HG03378 (cell line): ENCODE measurements around the gene ZBTB46.

Experiments used
- ATAC-seq: cut with Tn5 transposase; IDR thresholded peaks from one replicate; pipeline ENCODE4 v1.9.1; 2021; ENCODE audit warnings: mild to moderate bottlenecking, moderate library complexity; ENCODE audit not compliant: unreplicated experiment

The ZBTB46 gene

DNA sequence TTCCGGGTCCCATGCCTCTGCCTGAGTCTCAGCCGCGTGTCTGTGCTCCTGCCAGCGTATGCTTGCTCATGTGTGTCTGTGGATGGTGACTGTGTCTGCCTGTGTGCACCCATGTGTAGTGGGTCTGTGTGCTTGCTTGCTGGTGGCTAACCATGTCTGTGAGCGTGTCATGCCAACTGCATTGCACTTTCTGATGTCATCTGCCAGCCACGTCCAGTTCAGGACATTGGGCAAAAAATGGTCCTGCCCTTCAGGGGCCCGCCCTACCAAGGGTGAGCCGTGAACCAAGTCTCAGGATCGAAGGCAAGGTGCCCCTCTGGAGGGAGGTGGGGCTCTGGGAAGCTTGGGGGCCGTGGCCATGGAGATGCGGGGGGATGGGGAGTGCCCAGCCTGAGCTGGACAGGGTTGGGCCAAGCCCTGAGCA lies 9.4 kb upstream of the ZBTB46 start:
- no peak for ATAC-seq

DNA sequence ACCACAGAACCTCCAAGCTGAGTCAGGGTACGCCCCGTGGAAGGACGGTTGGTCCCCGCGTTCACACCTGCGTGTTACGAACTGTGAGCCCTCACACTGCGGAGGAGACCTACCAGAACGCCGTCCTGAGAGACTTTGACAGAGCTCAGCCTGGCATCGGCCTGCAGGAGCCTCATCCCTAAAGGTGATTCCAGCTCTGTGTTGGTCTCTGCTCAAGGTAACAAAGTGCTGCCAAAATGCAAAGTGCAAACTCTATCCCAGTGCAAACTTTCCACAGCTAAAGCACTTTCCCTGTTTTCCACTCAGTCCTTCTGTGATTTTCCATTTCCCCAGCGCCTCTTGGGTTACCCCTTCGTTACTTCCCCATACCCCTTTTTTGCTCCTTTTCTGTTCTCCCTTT lies 8.6 kb upstream of the ZBTB46 start:
- no peak for ATAC-seq

DNA sequence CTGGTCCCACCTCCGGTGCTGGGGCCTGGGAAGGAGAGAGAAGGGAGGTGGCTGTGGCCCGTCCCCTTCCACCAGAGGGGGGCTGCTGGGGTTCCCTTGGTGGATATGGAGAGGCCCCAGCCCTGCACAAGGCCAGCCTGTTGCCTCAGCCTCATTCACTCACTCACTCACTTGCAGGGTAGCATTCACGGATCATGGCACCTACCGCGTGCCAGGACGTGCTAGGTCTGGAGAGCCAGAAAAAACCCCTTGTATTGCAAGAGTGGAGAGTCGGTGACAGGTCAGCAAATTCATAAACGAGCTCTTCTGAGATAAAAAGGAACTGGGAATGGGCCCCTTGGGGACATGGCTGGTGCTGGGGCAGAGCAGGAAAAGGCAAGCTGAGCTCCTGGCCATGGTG lies 6.4 kb upstream of the ZBTB46 start:
- ATAC-seq = no peak

DNA sequence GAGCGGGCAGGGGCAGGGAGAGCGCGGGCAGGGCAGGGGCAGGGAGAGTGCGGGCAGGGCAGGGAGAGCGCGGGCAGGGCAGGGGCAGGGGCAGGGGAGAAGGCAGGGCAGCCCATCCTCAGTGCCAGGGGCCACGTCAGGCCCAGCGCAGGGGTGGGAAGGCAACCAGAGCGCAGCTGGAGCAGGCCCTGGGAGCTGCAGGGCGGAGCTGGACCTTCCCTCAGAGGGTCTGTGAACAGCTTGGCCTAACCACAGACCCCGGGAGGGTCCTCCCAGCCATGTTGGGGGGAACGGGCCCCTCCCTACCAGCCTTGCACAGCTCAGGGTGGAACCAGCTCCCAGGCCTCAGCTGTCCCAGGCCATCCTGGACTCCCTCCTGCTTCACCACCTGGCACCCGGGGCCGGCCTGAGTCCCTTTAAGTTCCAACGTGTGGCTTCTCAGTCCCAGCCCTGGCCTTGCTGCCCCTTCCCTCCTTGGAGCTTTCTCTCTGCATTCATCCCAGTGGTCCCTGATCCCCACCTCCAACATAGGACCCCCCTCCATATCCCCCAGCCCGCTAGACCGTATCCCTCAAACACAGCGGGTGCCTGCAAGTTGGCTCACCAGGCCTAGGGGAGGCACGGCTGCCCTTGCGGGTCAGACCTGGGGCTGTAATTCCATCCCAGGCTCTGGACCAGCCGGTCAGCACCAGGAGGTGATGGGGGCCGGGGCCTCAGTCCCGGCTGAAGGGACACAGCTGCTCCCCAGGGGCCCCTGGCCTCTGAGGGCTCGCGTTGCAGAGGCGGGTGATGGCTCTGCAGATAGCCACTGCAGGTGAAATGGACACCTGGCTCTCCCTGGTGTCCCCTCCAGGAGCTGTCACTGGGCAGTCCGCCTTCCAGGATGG lies 5.6 kb upstream of the ZBTB46 start:
- no peak for ATAC-seq

GRCh38 chr20:63835021-63835858 lies 4.2 kb upstream of the ZBTB46 start:
- ATAC-seq = no peak

GRCh38 chr20:63834491-63834880 lies 3.4 kb upstream of the ZBTB46 start:
- no peak for ATAC-seq

- ATAC-seq = no peak
These were observed 2.9 kb upstream of the ZBTB46 start for GRCh38 chr20:63833776-63834490.

GRCh38 chr20:63831993-63832686 lies 1.1 kb upstream of the ZBTB46 start:
- ATAC-seq = no peak

- no peak for ATAC-seq
These were observed 555 bp upstream of the ZBTB46 start for GRCh38 chr20:63831646-63831992.

DNA sequence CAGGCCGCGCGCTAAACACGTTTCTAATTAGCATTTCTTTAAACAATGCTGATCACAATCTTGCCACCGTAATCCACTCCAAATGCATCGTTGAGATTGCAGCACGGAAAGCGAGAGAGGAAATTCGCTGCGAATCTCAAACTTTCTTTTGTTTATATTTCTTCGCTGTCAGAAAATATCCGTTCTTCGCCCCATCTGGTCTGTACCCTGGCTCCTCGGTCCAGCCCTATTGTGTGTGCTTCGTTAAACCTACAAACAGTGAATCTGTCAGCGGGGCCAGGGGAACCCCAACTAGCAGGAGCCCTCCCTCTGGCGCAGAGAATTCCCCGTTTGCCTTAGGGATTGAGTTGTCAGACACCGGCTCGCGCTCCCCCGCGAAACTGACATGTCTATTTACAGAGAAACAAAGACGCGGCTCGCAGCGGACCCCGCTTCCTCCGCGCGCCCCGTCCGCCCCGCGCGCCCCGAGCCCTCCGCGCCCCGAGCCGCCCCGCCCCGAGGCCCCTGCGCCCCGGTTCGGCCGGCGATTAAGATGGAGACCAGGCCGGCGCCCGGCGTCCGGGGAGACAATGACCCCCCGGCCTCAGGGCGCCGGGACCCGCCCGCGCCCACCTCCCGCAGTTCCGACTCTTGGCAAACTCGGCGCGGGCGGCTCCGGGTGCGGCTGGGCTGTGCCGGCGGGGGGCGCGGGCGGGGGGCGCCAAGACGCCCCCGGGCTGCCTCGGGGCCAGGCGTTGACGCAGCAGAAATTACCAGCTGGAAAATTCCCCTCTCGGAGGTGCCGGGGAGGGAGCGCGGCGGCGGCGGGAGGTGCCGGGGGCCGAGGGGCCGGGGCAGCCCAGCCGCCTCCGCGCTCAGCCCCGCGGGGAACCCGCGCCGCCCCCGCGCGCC lies 874 bp downstream of the ZBTB46 start:
- ATAC-seq = no peak

DNA sequence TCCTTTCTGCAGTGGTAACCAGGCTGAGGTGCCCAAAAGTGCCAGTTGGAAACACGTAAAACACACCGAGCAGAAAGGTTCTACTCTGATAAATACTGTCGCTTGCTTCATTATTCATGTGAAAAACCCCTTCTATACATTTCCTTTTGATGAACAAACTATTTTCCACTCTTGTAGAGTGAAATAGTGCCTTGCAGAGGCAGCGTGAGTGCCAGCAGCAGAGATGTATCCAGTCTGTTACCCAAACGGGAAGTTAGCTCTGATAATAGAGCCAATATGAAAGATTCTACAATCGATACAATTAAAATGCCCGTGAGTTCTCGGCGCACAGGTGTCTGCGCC lies 1.5 kb downstream of the ZBTB46 start:
- ATAC-seq = no peak

DNA sequence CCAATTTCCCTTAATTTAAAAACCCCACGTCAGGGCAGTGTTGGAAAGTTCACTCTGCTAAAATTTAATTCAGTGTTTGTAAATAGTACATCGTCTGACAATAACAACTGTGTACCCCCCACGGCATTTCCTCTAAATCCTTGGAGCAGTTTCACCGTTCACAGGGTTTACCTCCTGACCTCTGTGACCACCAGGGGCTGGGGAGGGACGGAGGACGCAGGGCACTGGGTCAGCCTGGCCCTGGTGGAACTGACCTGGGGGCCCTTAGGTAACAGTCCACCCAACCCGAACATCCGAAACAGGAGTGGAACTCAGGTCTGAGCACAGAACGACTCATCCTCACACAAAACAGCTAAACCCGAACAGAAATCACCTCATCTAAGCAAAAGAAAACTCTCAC lies 2.1 kb downstream of the ZBTB46 start:
- ATAC-seq = no peak

GRCh38 chr20:63828545-63828944 lies 2.5 kb downstream of the ZBTB46 start:
- no peak for ATAC-seq

DNA sequence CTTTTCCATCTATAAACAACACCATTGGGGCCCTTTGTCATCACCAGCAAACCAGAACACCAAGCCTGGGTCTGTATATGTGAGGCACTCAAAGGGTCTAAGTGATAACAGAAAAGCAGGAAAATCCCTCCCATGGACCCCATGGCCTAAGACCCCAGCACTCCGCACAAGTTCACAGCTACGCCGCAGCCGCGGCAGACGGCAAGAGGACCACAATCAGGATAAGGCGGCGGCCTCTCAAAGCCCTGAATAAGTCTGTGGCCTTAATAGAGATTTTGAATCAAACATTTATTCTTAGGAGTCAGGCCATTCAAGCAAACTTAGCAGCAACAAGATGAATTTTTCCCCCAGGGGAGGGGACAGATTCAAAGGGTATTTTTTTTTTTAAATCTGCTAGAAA lies 2.9 kb downstream of the ZBTB46 start:
- no peak for ATAC-seq

DNA sequence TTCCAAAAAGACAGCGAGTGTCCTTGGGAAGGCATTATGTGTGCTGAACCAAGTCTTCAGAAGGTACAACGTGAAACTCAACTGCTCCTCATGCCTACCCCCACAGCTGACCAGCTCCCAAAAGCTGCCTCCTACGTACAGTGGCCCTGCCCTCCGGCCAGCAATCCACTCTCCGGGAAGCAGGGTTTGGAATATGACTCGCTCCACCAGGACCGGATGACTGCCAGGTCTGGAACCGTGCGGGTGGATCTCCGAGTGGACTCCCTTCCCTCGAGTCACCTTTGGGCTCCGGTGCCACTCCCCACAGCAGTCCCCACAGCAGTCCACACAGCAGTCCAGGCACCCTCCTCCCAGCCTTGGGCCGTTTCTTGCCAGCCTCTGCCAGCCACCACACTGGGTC lies 4.3 kb downstream of the ZBTB46 start:
- ATAC-seq = no peak

GRCh38 chr20:63825331-63826118 lies 5.5 kb downstream of the ZBTB46 start:
- no peak for ATAC-seq

GRCh38 chr20:63823691-63824311 lies 7.3 kb downstream of the ZBTB46 start:
- ATAC-seq = no peak

- ATAC-seq = no peak
These were observed 8.8 kb downstream of the ZBTB46 start for GRCh38 chr20:63822276-63822696.

DNA sequence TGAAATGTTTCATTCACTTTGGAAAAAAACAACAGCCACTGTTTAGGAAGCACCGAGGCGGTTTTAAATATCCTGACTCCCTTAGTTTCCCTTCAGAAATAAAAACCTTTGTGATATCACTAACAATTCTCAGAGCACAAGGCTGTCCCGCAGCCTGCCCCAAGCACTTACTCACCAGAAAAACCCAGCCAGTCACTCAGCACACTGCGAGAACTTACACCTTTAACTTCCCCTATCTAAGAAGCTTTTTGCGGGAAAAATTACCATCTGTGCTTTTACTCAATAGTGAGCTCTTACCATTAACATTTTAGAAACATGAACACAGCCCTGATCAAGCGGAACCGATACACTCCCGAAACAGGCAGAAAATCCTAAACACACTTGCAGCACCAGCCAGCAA lies 9.3 kb downstream of the ZBTB46 start:
- no peak for ATAC-seq
